ENCODE measurements around the gene OPCML. TPM values are rescaled to one million over a fixed set of nuclear protein-coding genes. Genes with fewer than 3 reads are reported as not detected.

The OPCML gene
- total and polyA plus RNA-seq, 2 donors from 2014 or later, result 0.77 to 1.1 TPM

- no peaks in the 10 kb centered on the region for H3K27me3 ChIP-seq (ENCODE audit: control insufficient read depth, insufficient read depth, low read length)
- FAIRE-seq (no peak), DNase-seq (no peak)
- no peaks in the 10 kb centered on the region for H3K4me1 ChIP-seq (ENCODE audit: control insufficient read depth in 2 of 3, insufficient read depth in 2 of 3, low read depth in 1 of 3, low read length in 3 of 3)
- no peak for TF ChIP-seq CTCF (IDR thresholded peaks at IDR 0.05; ENCODE audit: borderline replicate concordance, extremely low read depth, insufficient read depth)
- H3K9me3 ChIP-seq (ENCODE audit: control insufficient read depth in 2 of 3, insufficient read depth in 1 of 3, low read length in 3 of 3), result no peaks in the 10 kb centered on the region
- H3K4me3 ChIP-seq (ENCODE audit: low read length in 3 of 3), result no peak overlapping the region
- H3K36me3 ChIP-seq (ENCODE audit: control insufficient read depth in 2 of 3, insufficient read depth in 3 of 3, low read length in 3 of 3), result no peaks in the 10 kb centered on the region
- intact Hi-C loops (cut with DNase I), result no loop called here
- no peak overlapping the region for H3K9ac ChIP-seq (ENCODE audit: low read length in 3 of 3)
- no peak overlapping the region for H3K27ac ChIP-seq (ENCODE audit: low read depth in 2 of 2, low read length in 2 of 2)
Observed at GRCh38 chr11:133300666-133301065, 231.6 kb downstream of the OPCML start.

GRCh38 chr11:133291780-133292179 lies 240.5 kb downstream of the OPCML start:
- Histone ChIP-seq H3K36me3 (ENCODE audit: control insufficient read depth in 2 of 3, insufficient read depth in 3 of 3, low read length in 3 of 3) (no peaks in the 10 kb centered on the region), H3K27me3 (ENCODE audit: control insufficient read depth, insufficient read depth, low read length) (no peaks in the 10 kb centered on the region), H3K9me3 (ENCODE audit: control insufficient read depth in 2 of 3, insufficient read depth in 1 of 3, low read length in 3 of 3) (no peaks in the 10 kb centered on the region), H3K4me3 (ENCODE audit: low read length in 3 of 3) (no peak overlapping the region), H3K9ac (ENCODE audit: low read length in 3 of 3) (no peak overlapping the region), H3K27ac (ENCODE audit: low read depth in 2 of 2, low read length in 2 of 2) (no peak overlapping the region), H3K4me1 (ENCODE audit: control insufficient read depth in 2 of 3, insufficient read depth in 2 of 3, low read depth in 1 of 3, low read length in 3 of 3) (no peaks in the 10 kb centered on the region)
- intact Hi-C loops (cut with DNase I), result no loop called here
- no peak for FAIRE-seq
- TF ChIP-seq CTCF (IDR thresholded peaks at IDR 0.05; ENCODE audit: borderline replicate concordance, extremely low read depth, insufficient read depth), result no peak
- no peak for DNase-seq

DNA sequence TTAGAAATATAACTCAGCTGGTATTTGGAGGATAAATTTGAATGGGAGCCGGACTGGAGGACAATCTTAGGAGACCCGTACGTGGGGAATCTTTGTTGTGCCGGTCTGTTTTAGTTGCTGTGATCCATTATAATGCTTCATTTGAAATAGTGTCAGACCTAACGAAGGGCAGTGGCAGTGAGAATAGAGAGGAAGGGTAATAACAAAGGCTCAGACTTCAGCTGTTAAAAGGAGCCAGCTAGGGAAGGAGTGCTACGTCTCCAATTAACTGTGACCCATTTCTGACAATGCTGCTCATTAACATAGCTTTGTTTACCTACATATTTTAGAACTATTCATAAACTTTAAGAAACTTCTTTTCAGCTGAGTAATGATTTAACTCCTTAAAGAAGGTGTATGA lies 246.9 kb downstream of the OPCML start:
- no peak overlapping the region for H3K9ac ChIP-seq (ENCODE audit: low read length in 3 of 3)
- H3K9me3 ChIP-seq (ENCODE audit: control insufficient read depth in 2 of 3, insufficient read depth in 1 of 3, low read length in 3 of 3), result no peaks in the 10 kb centered on the region
- no peaks in the 10 kb centered on the region for H3K36me3 ChIP-seq (ENCODE audit: control insufficient read depth in 2 of 3, insufficient read depth in 3 of 3, low read length in 3 of 3)
- H3K4me1 ChIP-seq (ENCODE audit: control insufficient read depth in 2 of 3, insufficient read depth in 2 of 3, low read depth in 1 of 3, low read length in 3 of 3), result no peaks in the 10 kb centered on the region
- intact Hi-C loops (cut with DNase I), result no loop called here
- no peak overlapping the region for H3K4me3 ChIP-seq (ENCODE audit: low read length in 3 of 3)
- FAIRE-seq, result no peak
- no peak for TF ChIP-seq CTCF (IDR thresholded peaks at IDR 0.05; ENCODE audit: borderline replicate concordance, extremely low read depth, insufficient read depth)
- no peak for DNase-seq
- no peak overlapping the region for H3K27ac ChIP-seq (ENCODE audit: low read depth in 2 of 2, low read length in 2 of 2)
- H3K27me3 ChIP-seq (ENCODE audit: control insufficient read depth, insufficient read depth, low read length), result no peaks in the 10 kb centered on the region

GRCh38 chr11:133284156-133284555 lies 248.1 kb downstream of the OPCML start:
- TF ChIP-seq CTCF (IDR thresholded peaks at IDR 0.05; ENCODE audit: borderline replicate concordance, extremely low read depth, insufficient read depth), result no peak
- Histone ChIP-seq H3K36me3 (ENCODE audit: control insufficient read depth in 2 of 3, insufficient read depth in 3 of 3, low read length in 3 of 3) (no peaks in the 10 kb centered on the region), H3K27me3 (ENCODE audit: control insufficient read depth, insufficient read depth, low read length) (no peaks in the 10 kb centered on the region), H3K27ac (ENCODE audit: low read depth in 2 of 2, low read length in 2 of 2) (no peak overlapping the region), H3K9ac (ENCODE audit: low read length in 3 of 3) (no peak overlapping the region), H3K9me3 (ENCODE audit: control insufficient read depth in 2 of 3, insufficient read depth in 1 of 3, low read length in 3 of 3) (no peaks in the 10 kb centered on the region), H3K4me1 (ENCODE audit: control insufficient read depth in 2 of 3, insufficient read depth in 2 of 3, low read depth in 1 of 3, low read length in 3 of 3) (no peaks in the 10 kb centered on the region), H3K4me3 (ENCODE audit: low read length in 3 of 3) (no peak overlapping the region)
- intact Hi-C loops (cut with DNase I), result no loop called here
- DNase-seq (no peak), FAIRE-seq (no peak)

Data from kidney (tissue), 14 donors.